HG02970 (cell line): ENCODE data around the gene DGKB.

Source experiments
- ATAC-seq: cut with Tn5 transposase; IDR thresholded peaks from one replicate; pipeline ENCODE4 v1.9.1; 2021; ENCODE audit warnings: mild to moderate bottlenecking, moderate library complexity, moderate number of reproducible peaks; ENCODE audit not compliant: unreplicated experiment, low FRiP score

The DGKB gene

GRCh38 chr7:14191686-14192098 is 710.9 kb downstream of the DGKB start:
- no peak for ATAC-seq

- ATAC-seq = no peak
These were observed 718.2 kb downstream of the DGKB start for GRCh38 chr7:14184292-14184864.

- no peak for ATAC-seq
These were observed 722.8 kb downstream of the DGKB start for GRCh38 chr7:14179781-14180180.

- ATAC-seq = no peak
These were observed 724.7 kb downstream of the DGKB start for GRCh38 chr7:14177876-14178275.

GRCh38 chr7:14170872-14171271 is 731.7 kb downstream of the DGKB start:
- ATAC-seq = no peak

- ATAC-seq = no peak
These were observed 744.4 kb downstream of the DGKB start for GRCh38 chr7:14158111-14158510.

GRCh38 chr7:14156436-14156835 is 746.1 kb downstream of the DGKB start:
- ATAC-seq = no peak

GRCh38 chr7:14148974-14149373 is 753.6 kb downstream of the DGKB start:
- no peak for ATAC-seq

- ATAC-seq = no peak
These were observed 755.0 kb downstream of the DGKB start for GRCh38 chr7:14147532-14147931.

GRCh38 chr7:14144538-14144937 is 758.0 kb downstream of the DGKB start:
- no peak for ATAC-seq

- ATAC-seq = no peak
These were observed 758.4 kb downstream of the DGKB start for GRCh38 chr7:14144109-14144508.

- no peak for ATAC-seq
These were observed 764.9 kb downstream of the DGKB start for GRCh38 chr7:14137676-14138075.

GRCh38 chr7:14133752-14134151 is 768.8 kb downstream of the DGKB start:
- ATAC-seq = no peak

- no peak for ATAC-seq
These were observed 776.6 kb downstream of the DGKB start for GRCh38 chr7:14125998-14126397.

GRCh38 chr7:14124716-14125115 is 777.8 kb downstream of the DGKB start:
- ATAC-seq = no peak

- ATAC-seq = no peak
These were observed 778.6 kb downstream of the DGKB start for GRCh38 chr7:14123923-14124322.

GRCh38 chr7:14115701-14116100 is 786.9 kb downstream of the DGKB start:
- no peak for ATAC-seq

GRCh38 chr7:14104861-14105260 is 797.7 kb downstream of the DGKB start:
- ATAC-seq = no peak

GRCh38 chr7:14096159-14096558 is 806.4 kb downstream of the DGKB start:
- no peak for ATAC-seq

- no peak for ATAC-seq
These were observed 807.2 kb downstream of the DGKB start for GRCh38 chr7:14095233-14095950.
